ENCODE results near the gene RETN.

- TF ChIP-seq CTCF (IDR thresholded peaks at IDR 0.05) = no peak
- TF ChIP-seq HOXA7 (CRISPR knock-in tag; IDR thresholded peaks at IDR 0.05) = no peak
- no peak for TF ChIP-seq KDM1A (IDR thresholded peaks at IDR 0.05; ENCODE audit: low read depth)
- no peak for TF ChIP-seq HDAC2 (IDR thresholded peaks at IDR 0.05)
- TF ChIP-seq ZC3H11A (IDR thresholded peaks at IDR 0.05) = no peak
- no peak for TF ChIP-seq EP300 (IDR thresholded peaks at IDR 0.05)
- no peak for TF ChIP-seq SMC3 (IDR thresholded peaks at IDR 0.05)
- TF ChIP-seq CHD4 (IDR thresholded peaks at IDR 0.05; ENCODE audit: borderline replicate concordance) = no peak
Measured at GRCh38 chr19:7654401-7654800, 14.4 kb upstream of the RETN start.
